Endothelial cell of umbilical vein (primary cell): ENCODE results near the gene NXPE3. TPM values are rescaled to one million over a fixed set of nuclear protein-coding genes. Genes with fewer than 3 reads are reported as not detected.

Experiments
- BruUV-seq: library from RNA; stranded (reverse); fragments of 400-500 nt; replicated peaks from 2 replicates; lab custom pipeline; 2021; lab: Mats Ljungman, UMichigan
- CTCF ChIA-PET: fragments of 300-600, 350-600 bp; sonication (Branson Sonifier 250); formaldehyde crosslinking; loops from one replicate; lab custom pipeline; 2021; ENCODE audit warnings: antibody characterized with exemption, inconsistent platforms; lab: Charles Lee
- POLR2A ChIA-PET: fragments of 300-600, 350-600 bp; sonication (Branson Sonifier 250); formaldehyde crosslinking; loops from one replicate; lab custom pipeline; 2021; ENCODE audit warnings: antibody characterized with exemption, inconsistent platforms; lab: Charles Lee
- DNase-seq: peaks from one replicate; pipeline ENCODE4 v3.0.0-alpha.2; 2011; ENCODE audit warnings: low read depth, low spot score
- FAIRE-seq: peaks from 2 replicates; lab custom pipeline; 2011; peaks lifted over from hg19 to GRCh38; lab: Jason Lieb, UNC
- H2AFZ ChIP-seq: 2 replicates; pipeline ENCODE4 v1.6.0; 2012; ENCODE audit warnings: low read depth, low read length, control low read depth, inconsistent platforms
- H3K27ac ChIP-seq: 2 replicates; pipeline ENCODE4 v1.5.1; 2011; ENCODE audit warnings: low read depth, mild to moderate bottlenecking, control low read depth, low read length, moderate library complexity; ENCODE audit not compliant: insufficient read depth
- H3K27me3 ChIP-seq, 2 experiments: 2 replicates each; pipeline versions ENCODE4 v1.6.0 to v1.6.1; 2011; ENCODE audit warnings: low read length in 2 of 2, mixed read lengths in 1 of 2; ENCODE audit not compliant: control insufficient read depth in 2 of 2, insufficient read depth in 2 of 2
- H3K36me3 ChIP-seq, 2 experiments: 2 replicates in 1 of 2; 3 replicates in 1 of 2; pipeline ENCODE4 v1.5.1; 2011; ENCODE audit warnings: low read length in 2 of 2, mild to moderate bottlenecking in 1 of 2, moderate library complexity in 1 of 2; ENCODE audit not compliant: control insufficient read depth in 2 of 2, insufficient read depth in 2 of 2; ENCODE audit errors: extremely low read depth in 1 of 2
- H3K4me1 ChIP-seq: 3 replicates; pipeline ENCODE4 v1.5.1; 2011; ENCODE audit warnings: mild to moderate bottlenecking, low read length; ENCODE audit not compliant: control insufficient read depth, insufficient read depth; ENCODE audit errors: extremely low read depth
- H3K4me2 ChIP-seq: 2 replicates; pipeline ENCODE4 v1.6.1; 2011; ENCODE audit warnings: low read length, control low read depth, mixed read lengths; ENCODE audit not compliant: insufficient read depth
- H3K4me3 ChIP-seq, 3 experiments: fragments of 200-600 bp in 1 of 3; sonication (generic), shearing (Covaris generic) in 1 of 3; replicated peaks in 1 of 3; 2 replicates each; pipeline ENCODE4 v1.5.1; 2011 to 2016; ENCODE audit warnings: control low read depth in 3 of 3, low read length in 3 of 3, mild to moderate bottlenecking in 2 of 3, inconsistent platforms in 1 of 3, low read depth in 1 of 3, moderate library complexity in 1 of 3; ENCODE audit not compliant: insufficient read depth in 1 of 3
- H3K79me2 ChIP-seq: 2 replicates; pipeline ENCODE4 v1.6.0; 2012; ENCODE audit warnings: low read length, inconsistent platforms; ENCODE audit not compliant: control insufficient read depth, insufficient read depth
- H3K9ac ChIP-seq: replicated peaks from 2 replicates; pipeline ENCODE3; 2011; ENCODE audit warnings: low read length, control low read depth; ENCODE audit not compliant: insufficient read depth; ENCODE audit errors: extremely low read depth
- H3K9me1 ChIP-seq: replicated peaks from 3 replicates; pipeline ENCODE4 v1.6.0; 2011; ENCODE audit warnings: mild to moderate bottlenecking, low read length; ENCODE audit not compliant: control insufficient read depth, insufficient read depth; ENCODE audit errors: extremely low read depth
- H3K9me3 ChIP-seq: replicated peaks from 2 replicates; pipeline ENCODE4 v1.5.1; 2012; ENCODE audit warnings: low read length, inconsistent platforms; ENCODE audit not compliant: control insufficient read depth, insufficient read depth
- H4K20me1 ChIP-seq: replicated peaks from 2 replicates; pipeline ENCODE3; 2011; ENCODE audit warnings: mild to moderate bottlenecking, low read length; ENCODE audit not compliant: control insufficient read depth, insufficient read depth; ENCODE audit errors: extremely low read depth
- CTCF ChIP-seq, 2 donors: IDR thresholded peaks; 1 replicate in 1 of 2; 2 replicates in 1 of 2; pipeline ENCODE4 v1.5.1; 2011; ENCODE audit warnings: low read length in 2 of 2, mild to moderate bottlenecking in 2 of 2, moderate library complexity in 2 of 2, control low read depth in 1 of 2, inconsistent platforms in 1 of 2, low read depth in 1 of 2; ENCODE audit not compliant: insufficient read depth in 1 of 2; ENCODE audit errors: extremely low read depth in 1 of 2
- EZH2 ChIP-seq: IDR thresholded peaks from 2 replicates; pipeline ENCODE4 v1.6.1; 2012; ENCODE audit warnings: borderline replicate concordance, low read depth, mild to moderate bottlenecking, moderate library complexity, low read length, inconsistent platforms; ENCODE audit not compliant: severe bottlenecking
- FOS ChIP-seq: IDR thresholded peaks from 2 replicates; pipeline ENCODE4 v1.6.1; 2011; ENCODE audit warnings: mild to moderate bottlenecking, low read length, moderate library complexity, borderline replicate concordance; ENCODE audit not compliant: insufficient read depth
- GATA2 ChIP-seq: IDR thresholded peaks from 2 replicates; pipeline ENCODE4 v1.7.0; 2011; ENCODE audit warnings: low read depth, mild to moderate bottlenecking, moderate library complexity, mixed read lengths, low read length; ENCODE audit not compliant: insufficient read length, insufficient read depth
- JUN ChIP-seq: IDR thresholded peaks from 2 replicates; pipeline ENCODE4 v1.6.1; 2011; ENCODE audit warnings: borderline replicate concordance, low read depth; ENCODE audit not compliant: insufficient read length, insufficient read depth
- MAX ChIP-seq: IDR thresholded peaks from 2 replicates; pipeline ENCODE4 v1.6.1; 2011; ENCODE audit not compliant: insufficient read depth, insufficient read length
- MYC ChIP-seq: IDR thresholded peaks from one replicate; pipeline ENCODE4 v1.6.1; 2011; ENCODE audit warnings: mild to moderate bottlenecking, low read depth, low read length
- POLR2A ChIP-seq: IDR thresholded peaks from 2 replicates; pipeline ENCODE4 v1.6.1; 2012; ENCODE audit warnings: low read depth, mild to moderate bottlenecking, control low read depth, low read length
- POLR2AphosphoS5 ChIP-seq: IDR thresholded peaks from 2 replicates; pipeline ENCODE4 v1.6.1; 2012; ENCODE audit warnings: low read depth, mild to moderate bottlenecking, control low read depth, low read length, moderate library complexity; ENCODE audit not compliant: insufficient read depth
- dilution Hi-C: fragments of 300-500 bp; cut with MboI; formaldehyde crosslinking; loops from one replicate; pipeline ENCODE4 v1.15.0; 2019; ENCODE audit warnings: low sequenced_read_pairs; ENCODE audit not compliant: extremely low pct_ligation_motif_present
- intact Hi-C: fragments of 100-400 bp; cut with micrococcal nuclease; formaldehyde crosslinking; loops from one replicate; pipeline ENCODE4 v1.10.0; 2022
- polyA plus RNA-seq, 4 experiments: library from polyadenylated mRNA; depleted of rRNA in 3 of 4; stranded (reverse) in 3 of 4; unstranded in 1 of 4; fragments of >200 nt; gene quantifications; 2 replicates each; pipeline versions ENCODE4 v1.2.1 to v1.2.3, GENCODE V29; 2011 to 2012; ENCODE audit warnings: missing spikeins in 1 of 4
- total RNA-seq: library from RNA; stranded (reverse); gene quantifications from 2 replicates; pipeline ENCODE4 v1.2.3, GENCODE V29; 2021

The NXPE3 gene
- total and polyA plus RNA-seq, 2 donors (not counting 3 experiments of a cell fraction or from before 2014, with no cell fraction given): 13.7 to 20.3 TPM

- no TSS peak for BruUV-seq
- no peak overlapping the region for H3K4me3 ChIP-seq
- no peak overlapping the region for H3K27ac ChIP-seq
- no peaks in the 10 kb centered on the region for H3K9me3 ChIP-seq
- no peaks in the 10 kb centered on the region for H3K27me3 ChIP-seq
- H3K4me1 ChIP-seq: no peaks in the 10 kb centered on the region
- ChIA-PET POLR2A (interaction anchor here (1.2 kb wide), 1 partner anchor 31 kb away, joined by 4 read pairs; the partner anchor contains the start of gene NFKBIZ), CTCF (interaction anchor here (0.9 to 12.9 kb wide), 6 partner anchors 9 to 411 kb away, joined by 3 to 358 read pairs (median 5); no protein-coding TSS in a partner anchor)
- H3K79me2 ChIP-seq: no peaks in the 10 kb centered on the region
- FAIRE-seq (no peak), DNase-seq (no peak)
- TF ChIP-seq EZH2 (no peak), POLR2A (no peak), MYC (no peak), POLR2AphosphoS5 (no peak)
- intact Hi-C loops (no loop called here), dilution Hi-C loops (no loop called here)
- H3K4me2 ChIP-seq: no peak overlapping the region
- H3K9me1 ChIP-seq: no peaks in the 10 kb centered on the region
- no peak overlapping the region for H2AFZ ChIP-seq
- H4K20me1 ChIP-seq: no peaks in the 10 kb centered on the region
- peaks cover 0 to 6% of the 10 kb centered on the region in 2 experiments for H3K36me3 ChIP-seq
- H3K9ac ChIP-seq: no peak overlapping the region
These were observed 39.0 kb downstream of the NXPE3 start for GRCh38 chr3:101817992-101818391.

GRCh38 chr3:101819649-101820206 lies 40.7 kb downstream of the NXPE3 start:
- Histone ChIP-seq H3K9ac (no peak overlapping the region), H3K9me3 (no peaks in the 10 kb centered on the region), H3K4me1 (no peaks in the 10 kb centered on the region), H3K27ac (no peak overlapping the region), H3K4me3 (no peak overlapping the region), H3K4me2 (no peak overlapping the region), H2AFZ (no peak overlapping the region), H3K79me2 (no peaks in the 10 kb centered on the region), H3K9me1 (no peaks in the 10 kb centered on the region), H3K36me3 (peaks cover 0 to 6% of the 10 kb centered on the region in 2 experiments), H4K20me1 (no peaks in the 10 kb centered on the region), H3K27me3 (no peaks in the 10 kb centered on the region)
- TF ChIP-seq POLR2A: no peak
- no peak for TF ChIP-seq MAX
- no peak for TF ChIP-seq JUN
- no peak for TF ChIP-seq FOS
- no peak for TF ChIP-seq GATA2
- TF ChIP-seq MYC: no peak
- TF ChIP-seq POLR2AphosphoS5: no peak
- no peak for TF ChIP-seq EZH2
- no peak for TF ChIP-seq CTCF (IDR thresholded peaks at IDR 0.05; ENCODE audit: extremely low read depth in 1 of 2, insufficient read depth in 1 of 2, low read depth in 1 of 2, low read length in 2 of 2)
- BruUV-seq: no TSS peak
- dilution Hi-C loops (no loop called here), intact Hi-C loops (no loop called here)
- DNase-seq: no peak
- ChIA-PET CTCF (interaction anchor here (3.5 kb wide), 1 partner anchor 405 kb away, joined by 20 read pairs; no protein-coding TSS in a partner anchor), POLR2A (no interaction called here)
- FAIRE-seq: no peak
